Smooth muscle cell (in vitro differentiated cells): ENCODE data around the gene ZNF556. TPM values are rescaled to one million over a fixed set of nuclear protein-coding genes. Genes with fewer than 3 reads are reported as not detected.

ENCODE experiments used
- DNase-seq: peaks from one replicate; lab custom pipeline; 2025; ENCODE audit not compliant: unreplicated experiment; lab: John Stamatoyannopoulos, UW
- H2AFZ ChIP-seq: fragments of 200-600 bp; sonication (generic); 2 replicates; pipeline ENCODE4 v1.6.0; 2016; ENCODE audit warnings: antibody characterized with exemption, low read depth, mild to moderate bottlenecking
- H3F3A ChIP-seq: fragments of 200-600 bp; sonication (generic); 2 replicates; pipeline ENCODE4 v1.6.0; 2017; ENCODE audit warnings: antibody characterized with exemption, low read depth
- H3K27ac ChIP-seq: fragments of 200-600 bp; sonication (generic); 2 replicates; pipeline ENCODE4 v1.5.1; 2016; ENCODE audit warnings: low read depth, mild to moderate bottlenecking
- H3K27me3 ChIP-seq: fragments of 200-600 bp; sonication (generic); 2 replicates; pipeline ENCODE4 v1.6.1; 2016; ENCODE audit warnings: low read depth, mild to moderate bottlenecking
- H3K36me3 ChIP-seq: fragments of 200-600 bp; sonication (generic); 2 replicates; pipeline ENCODE4 v1.5.1; 2016; ENCODE audit warnings: low read depth
- H3K4me1 ChIP-seq: fragments of 200-600 bp; sonication (generic); 2 replicates; pipeline ENCODE4 v1.5.1; 2016; ENCODE audit warnings: low read depth
- H3K4me2 ChIP-seq: fragments of 200-600 bp; sonication (generic); 2 replicates; pipeline ENCODE4 v1.6.0; 2016; ENCODE audit warnings: mild to moderate bottlenecking
- H3K4me3 ChIP-seq: fragments of 200-600 bp; sonication (generic); 2 replicates; pipeline ENCODE4 v1.5.1; 2016; ENCODE audit warnings: mild to moderate bottlenecking
- H3K79me2 ChIP-seq: fragments of 200-600 bp; sonication (generic); 2 replicates; pipeline ENCODE4 v1.6.0; 2016; ENCODE audit warnings: low read depth, mild to moderate bottlenecking
- H3K9ac ChIP-seq: fragments of 200-600 bp; sonication (generic); 2 replicates; pipeline ENCODE4 v1.6.0; 2016; ENCODE audit warnings: low read depth
- H3K9me3 ChIP-seq: fragments of 200-600 bp; sonication (generic); replicated peaks from 2 replicates; pipeline ENCODE4 v1.5.1; 2016; ENCODE audit warnings: low read depth
- H4K20me1 ChIP-seq: fragments of 200-600 bp; sonication (generic); 2 replicates; pipeline ENCODE4 v1.6.0; 2016; ENCODE audit warnings: low read depth
- CTCF ChIP-seq: fragments of 200-600 bp; sonication (generic); IDR thresholded peaks from 2 replicates; pipeline ENCODE4 v1.5.1; 2017; ENCODE audit warnings: borderline replicate concordance, mild to moderate bottlenecking, antibody characterized with exemption; ENCODE audit not compliant: insufficient read depth, poor library complexity, severe bottlenecking
- WGBS: methylation state at CpG from one replicate; pipeline ENCODE4 v1.1.7; 2016; ENCODE audit warnings: low lambda C conversion rate; 5-methylcytosine and 5-hydroxymethylcytosine counted together
- polyA plus RNA-seq: library from polyadenylated mRNA; unstranded; fragments of >200 nt; fragmentation: Nextera tagmentation; extraction: Ambion mirVana; gene quantifications from 2 replicates; pipeline ENCODE4 v1.2.1, GENCODE V29; 2016
- total RNA-seq: library from RNA; depleted of rRNA; stranded (reverse); fragments of >200 nt; gene quantifications from 2 replicates; pipeline ENCODE4 v1.2.3, GENCODE V29; 2014

The ZNF556 gene
- total and polyA plus RNA-seq, 2 experiments from 2014 or later: 0.04 TPM; not detected in 1

- TF ChIP-seq CTCF: no peak
- WGBS: 57% methylated on average over 5 of the region's 5 CpGs
- H3K4me3 ChIP-seq: no peak overlapping the region
- H2AFZ ChIP-seq: no peak overlapping the region
- no peaks in the 10 kb centered on the region for H3K4me1 ChIP-seq
- no peak overlapping the region for H3K4me2 ChIP-seq
- H3K9ac ChIP-seq: no peak overlapping the region
- H3K79me2 ChIP-seq: no peaks in the 10 kb centered on the region
- H3K9me3 ChIP-seq: peaks cover under 1% of the 10 kb centered on the region
- H4K20me1 ChIP-seq: no peaks in the 10 kb centered on the region
- peaks cover 12% of the 10 kb centered on the region for H3K36me3 ChIP-seq
- DNase-seq: no peak
- H3K27me3 ChIP-seq: no peaks in the 10 kb centered on the region
- H3F3A ChIP-seq: no peaks in the 10 kb centered on the region
- H3K27ac ChIP-seq: no peak overlapping the region
Measured at GRCh38 chr19:2922987-2923386, 55.9 kb downstream of the ZNF556 start.

GRCh38 chr19:2923510-2923909, 56.4 kb downstream of the ZNF556 start:
- no peaks in the 10 kb centered on the region for H3K79me2 ChIP-seq
- H3K4me2 ChIP-seq: no peak overlapping the region
- 85% methylated on average over 4 of the region's 4 CpGs for WGBS
- H3K27ac ChIP-seq: no peak overlapping the region
- no peak overlapping the region for H3K4me3 ChIP-seq
- TF ChIP-seq CTCF: no peak
- no peak overlapping the region for H2AFZ ChIP-seq
- H3K4me1 ChIP-seq: no peaks in the 10 kb centered on the region
- no peaks in the 10 kb centered on the region for H3F3A ChIP-seq
- no peaks in the 10 kb centered on the region for H3K9me3 ChIP-seq
- no peaks in the 10 kb centered on the region for H4K20me1 ChIP-seq
- H3K27me3 ChIP-seq: no peaks in the 10 kb centered on the region
- no peak overlapping the region for H3K9ac ChIP-seq
- H3K36me3 ChIP-seq: peaks cover 7% of the 10 kb centered on the region
- DNase-seq: no peak

GRCh38 chr19:2926341-2927031, 59.4 kb downstream of the ZNF556 start:
- no peak for DNase-seq
- Histone ChIP-seq H3K9me3 (no peaks in the 10 kb centered on the region), H3K79me2 (no peaks in the 10 kb centered on the region), H3K36me3 (peaks cover 1% of the 10 kb centered on the region), H3F3A (no peaks in the 10 kb centered on the region), H4K20me1 (no peaks in the 10 kb centered on the region), H3K27ac (no peak overlapping the region), H3K4me3 (no peak overlapping the region), H3K4me2 (no peak overlapping the region), H2AFZ (no peak overlapping the region), H3K4me1 (no peaks in the 10 kb centered on the region), H3K9ac (no peak overlapping the region), H3K27me3 (no peaks in the 10 kb centered on the region)
- TF ChIP-seq CTCF: no peak
- 97% methylated on average over 42 of the region's 53 CpGs for WGBS

DNA sequence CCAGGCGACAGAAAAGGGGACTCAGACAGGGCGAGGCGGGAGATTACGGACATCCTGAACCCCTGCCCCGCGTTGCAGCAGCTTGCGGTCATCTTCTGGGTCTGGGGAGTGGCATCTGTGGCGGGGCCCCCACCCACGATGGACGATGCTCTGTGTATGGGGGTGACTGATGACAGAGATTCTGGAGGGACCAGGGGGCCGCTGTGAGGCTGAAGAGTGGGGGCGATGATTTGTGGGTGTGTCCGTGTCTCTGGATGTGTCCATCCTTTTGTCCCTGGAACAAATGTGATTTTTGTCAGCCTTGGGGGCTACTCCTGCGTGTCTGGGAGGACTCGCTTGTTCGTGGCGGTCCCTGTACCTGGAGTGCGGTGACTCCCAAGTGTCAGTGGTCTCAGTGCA, 59.9 kb downstream of the ZNF556 start:
- Histone ChIP-seq H3K36me3 (peaks cover 4% of the 10 kb centered on the region), H3K9ac (no peak overlapping the region), H3K9me3 (no peaks in the 10 kb centered on the region), H3F3A (no peaks in the 10 kb centered on the region), H2AFZ (no peak overlapping the region), H3K4me2 (no peak overlapping the region), H4K20me1 (no peaks in the 10 kb centered on the region), H3K79me2 (no peaks in the 10 kb centered on the region), H3K27me3 (no peaks in the 10 kb centered on the region), H3K27ac (no peak overlapping the region), H3K4me1 (no peaks in the 10 kb centered on the region), H3K4me3 (no peak overlapping the region)
- DNase-seq: no peak
- WGBS: 98% methylated on average over 18 of the region's 18 CpGs
- no peak for TF ChIP-seq CTCF
